K562 (cell line): ENCODE data around the gene UBFD1. TPM values are rescaled to one million over a fixed set of nuclear protein-coding genes. Genes with fewer than 3 reads are reported as not detected.
A peak's percentile ranks its signal among the peaks of the same experiment; 100 is the strongest.

Source experiments
- ADNP ChIP-seq: fragments of 200-800 bp; sonication (Bioruptor generic); IDR thresholded peaks from 2 replicates; pipeline ENCODE4 v1.6.1; 2016; ENCODE audit warnings: missing genetic modification characterization, missing compliant biosample characterization
- ARID4B ChIP-seq: sonication (generic); formaldehyde crosslinking; IDR thresholded peaks from 2 replicates; pipeline ENCODE4 v1.8.0; 2022; ENCODE audit warnings: mild to moderate bottlenecking, missing genetic modification reagents
- CEBPZ ChIP-seq: fragments of 150-350 bp; IDR thresholded peaks from 2 replicates; pipeline ENCODE4 v1.6.1; 2014; ENCODE audit warnings: low read depth, mild to moderate bottlenecking, low read length, borderline replicate concordance
- CREM ChIP-seq: IDR thresholded peaks from 2 replicates; pipeline ENCODE4 v1.6.1; 2014; ENCODE audit warnings: antibody characterized with exemption, low read depth
- CTCF ChIP-seq, 3 experiments: IDR thresholded peaks in 2 of 3; conservative IDR thresholded peaks in 1 of 3; 2 replicates each; pipeline ENCODE4 v1.5.1; 2011 to 2012; ENCODE audit warnings: low read length in 3 of 3, mild to moderate bottlenecking in 3 of 3, control low read depth in 2 of 3, improper control_type of control experiment in 1 of 3, inconsistent platforms in 1 of 3, low read depth in 1 of 3, mixed read lengths in 1 of 3, moderate library complexity in 1 of 3; ENCODE audit not compliant: insufficient read depth in 2 of 3
- HNRNPK ChIP-seq: fragments of 200-400 bp; formaldehyde crosslinking; IDR thresholded peaks from one replicate; pipeline ENCODE4 v1.6.1; 2018; ENCODE audit warnings: mild to moderate bottlenecking, low read depth, low read length; ENCODE audit not compliant: poor library complexity, severe bottlenecking
- MAZ ChIP-seq, 2 experiments: fragments of 450-650 bp in 1 of 2; sonication (generic) in 1 of 2; formaldehyde crosslinking; IDR thresholded peaks in 1 of 2; conservative IDR thresholded peaks in 1 of 2; 2 replicates each; pipeline versions ENCODE4 v1.4.0 to v1.5.0; 2020; ENCODE audit warnings: mild to moderate bottlenecking in 1 of 2, missing genetic modification reagents in 1 of 2
- MITF ChIP-seq: IDR thresholded peaks from 2 replicates; pipeline ENCODE4 v1.6.1; 2014; ENCODE audit warnings: antibody characterized with exemption
- NR3C1 ChIP-seq: sonication (generic); formaldehyde crosslinking; IDR thresholded peaks from 2 replicates; pipeline ENCODE4 v1.8.1; 2022; ENCODE audit warnings: missing genetic modification reagents
- NRF1 ChIP-seq, 2 experiments: fragments of 450-650 bp; IDR thresholded peaks in 1 of 2; conservative IDR thresholded peaks in 1 of 2; 2 replicates each; pipeline ENCODE4 v1.6.1; 2014; ENCODE audit warnings: mild to moderate bottlenecking in 2 of 2
- PTBP1 ChIP-seq: fragments of 200-400 bp; formaldehyde crosslinking; IDR thresholded peaks from 2 replicates; pipeline ENCODE4 v1.6.1; 2017; ENCODE audit warnings: low read depth, low read length
- SUPT5H ChIP-seq: fragments of 450-650 bp; IDR thresholded peaks from 2 replicates; pipeline ENCODE4 v1.6.1; 2016
- ZNF239 ChIP-seq: fragments of 250-450 bp; sonication (Bioruptor Pico); IDR thresholded peaks from 2 replicates; pipeline ENCODE4 v1.4.0; 2020; ENCODE audit warnings: mild to moderate bottlenecking
- ZSCAN29 ChIP-seq: fragments of 450-650 bp; IDR thresholded peaks from 2 replicates; pipeline ENCODE4 v1.6.1; 2017
- polyA plus RNA-seq, 8 experiments: library from polyadenylated mRNA; depleted of rRNA in 4 of 8; stranded (reverse) in 5 of 8; unstranded in 3 of 8; fragments of >200 nt; fragmentation: Nextera tagmentation in 2 of 8; fragmentation: Illumina TruSeq in 1 of 8; extraction: Ambion mirVana in 2 of 8; extraction: Trizol in 1 of 8; gene quantifications; 2 replicates each; pipeline versions ENCODE4 v1.2.1 to v1.2.3, GENCODE V29; 2011 to 2014; ENCODE audit warnings: inconsistent platforms in 1 of 8, missing spikeins in 1 of 8
- total RNA-seq, 7 experiments: library from RNA; depleted of rRNA in 6 of 7; stranded (reverse); fragments of >200 nt in 6 of 7; fragmentation: Illumina TruSeq in 2 of 7; extraction: Trizol in 2 of 7; gene quantifications; 2 replicates each; pipeline versions ENCODE4 v1.2.1 to v1.2.3, GENCODE V29; 2011 to 2021; ENCODE audit warnings: low replicate concordance in 1 of 7

Gene UBFD1
- total and polyA plus RNA-seq, 9 of the 15 experiments (the other 6 are each of a cell fraction or from before 2014, with no cell fraction given) = 10.7 to 66.2 (median 34.0) TPM

- TF ChIP-seq NRF1 (conservative IDR thresholded peaks at IDR 0.05 in 1 of 2, IDR thresholded peaks at IDR 0.05 in 1 of 2) (no peak), ARID4B (CRISPR knock-in tag) (no peak; the same call in 1 of the 2 replicates), CREM (no peak), ADNP (tag) (no peak), MAZ (CRISPR knock-in tag; conservative IDR thresholded peaks at IDR 0.05 in 1 of 2, IDR thresholded peaks at IDR 0.05 in 1 of 2) (no peak), PTBP1 (no peak), ZNF239 (CRISPR knock-in tag) (no peak), ZSCAN29 (no peak), CTCF (IDR thresholded peaks at IDR 0.05 in 2 of 3, conservative IDR thresholded peaks at IDR 0.05 in 1 of 3; ENCODE audit: insufficient read depth in 2 of 3, low read depth in 1 of 3, low read length in 3 of 3) (no peak), CEBPZ (no peak), HNRNPK (peak; percentile 17), MITF (no peak), NR3C1 (CRISPR knock-in tag) (no peak), SUPT5H (no peak)
These were observed 514 bp downstream of the UBFD1 start (continued) for GRCh38 chr16:23557779-23558702.
